Right lobe of liver (tissue), 6 donors: Measurements from ENCODE around the gene TRABD2B. TPM values are rescaled to one million over a fixed set of nuclear protein-coding genes. Genes with fewer than 3 reads are reported as not detected.

ENCODE experiments used
- ATAC-seq, 4 donors: fragments of 200-7000 bp; cut with Tn5 transposase; one replicate each; pipeline ENCODE4 v1.9.1; 2020; ENCODE audit warnings: mild to moderate bottlenecking in 4 of 4, moderate library complexity in 4 of 4
- DNase-seq, 3 donors: peaks; one replicate each; pipeline ENCODE4 v3.0.0-alpha.2; 2020
- H3K27ac ChIP-seq, 3 donors: fragments of 200-600 bp; one replicate each; pipeline ENCODE4 v1.8.0; 2022
- H3K27me3 ChIP-seq, 2 donors: fragments of 200-600 bp; one replicate each; pipeline ENCODE4 v1.8.0; 2022
- H3K36me3 ChIP-seq, 4 donors: fragments of 200-600 bp; sonication (generic) in 1 of 4; one replicate each; pipeline versions ENCODE4 v1.5.1 to v1.8.0; 2017 to 2022; ENCODE audit warnings: control low read depth in 1 of 4
- H3K4me1 ChIP-seq, 4 donors: fragments of 200-600 bp; sonication (generic) in 1 of 4; one replicate each; pipeline versions ENCODE4 v1.5.1 to v1.8.0; 2017 to 2022; ENCODE audit warnings: control low read depth in 1 of 4
- H3K4me3 ChIP-seq, 3 donors: fragments of 200-600 bp; one replicate each; pipeline ENCODE4 v1.8.0; 2022
- H3K9me3 ChIP-seq, 4 donors: fragments of 200-600 bp; sonication (generic) in 1 of 4; one replicate each; pipeline versions ENCODE4 v1.5.1 to v1.8.0; 2017 to 2022; ENCODE audit warnings: control low read depth in 1 of 4
- POLR2A ChIP-seq: fragments of 450-650 bp; IDR thresholded peaks from one replicate; pipeline ENCODE4 v1.6.1; 2017; ENCODE audit warnings: antibody characterized with exemption, mild to moderate bottlenecking
- whole genome bisulfite sequencing: methylation state at CpG from one replicate; pipeline ENCODE4 v1.1.6; 2018; ENCODE audit warnings: low coverage, low lambda C conversion rate; ENCODE audit not compliant: insufficient coverage; ENCODE audit errors: missing lambda C conversion rate; 5-methylcytosine and 5-hydroxymethylcytosine counted together
- intact Hi-C, 2 donors: fragments of 100-400 bp; cut with DNase I; formaldehyde crosslinking; loops; one replicate each; pipeline versions ENCODE4 v1.11.2 to v1.14.1; 2022
- total RNA-seq, 6 experiments: library from RNA; depleted of rRNA in 2 of 6; stranded (reverse); fragments of >200 nt in 2 of 6; fragmentation: NEBNext Ultra II Directional in 3 of 6; extraction: Animal tissue kit (Norgen Biotek cat#: 25700) in 3 of 6; gene quantifications; one replicate each; pipeline versions ENCODE4 v1.1.0 to v1.2.4, GENCODE V29; 2016 to 2023
- TF ChIP-seq, protein P1 (sequence below), 4 donors: fragments of 200-600 bp in 3 of 4; fragments of 450-650 bp in 1 of 4; IDR thresholded peaks; one replicate each; pipeline versions ENCODE4 v1.5.1 to v1.8.0; 2016 to 2022; ENCODE audit warnings: antibody characterized with exemption in 4 of 4, mild to moderate bottlenecking in 2 of 4
- donor health status: DM: no; HTN: yes; CAD: no.
- donor health status: DM: no; HTN: no; CAD: no.
- donor health status: DM: no; HTN: no; CAD: no.
- donor health status: DM: no; HTN: yes; CAD: no.
- donor health status: DM: no; HTN: yes; CAD: no.

TRABD2B gene
- total RNA-seq, 6 experiments from 2014 or later = 0.55 to 9.5 (median 1.8) TPM

DNA sequence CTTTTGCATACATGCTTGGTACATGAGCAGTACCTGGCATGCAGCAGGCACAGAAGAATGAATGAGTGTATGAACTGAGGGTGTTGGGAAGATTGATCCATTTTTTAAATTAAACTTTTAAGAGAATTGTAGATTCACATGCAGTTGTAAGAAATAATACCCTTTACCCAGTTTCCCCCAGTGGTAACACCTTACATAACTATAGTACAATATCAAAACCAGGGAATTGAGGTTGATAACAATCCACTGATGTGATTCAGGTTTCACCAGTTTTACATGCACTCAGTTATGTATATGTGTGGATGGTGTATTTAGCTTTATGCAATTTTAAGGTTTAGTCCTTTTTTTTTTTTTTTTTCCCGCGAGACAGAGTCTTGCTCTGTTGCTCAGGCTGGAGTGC, 20.5 kb downstream of the TRABD2B start:
- Histone ChIP-seq H3K4me3 (no peak overlapping the region), H3K36me3 (no peaks in the 10 kb centered on the region), H3K27me3 (no peaks in the 10 kb centered on the region), H3K27ac (no peak overlapping the region), H3K9me3 (no peaks in the 10 kb centered on the region), H3K4me1 (peaks cover 0 to 30% (median 11%) of the 10 kb centered on the region in 4 donors)
- intact Hi-C loops = no loop called here
- no peak for ATAC-seq
- no peak for TF ChIP-seq POLR2A
- TF ChIP-seq, protein P1, sequence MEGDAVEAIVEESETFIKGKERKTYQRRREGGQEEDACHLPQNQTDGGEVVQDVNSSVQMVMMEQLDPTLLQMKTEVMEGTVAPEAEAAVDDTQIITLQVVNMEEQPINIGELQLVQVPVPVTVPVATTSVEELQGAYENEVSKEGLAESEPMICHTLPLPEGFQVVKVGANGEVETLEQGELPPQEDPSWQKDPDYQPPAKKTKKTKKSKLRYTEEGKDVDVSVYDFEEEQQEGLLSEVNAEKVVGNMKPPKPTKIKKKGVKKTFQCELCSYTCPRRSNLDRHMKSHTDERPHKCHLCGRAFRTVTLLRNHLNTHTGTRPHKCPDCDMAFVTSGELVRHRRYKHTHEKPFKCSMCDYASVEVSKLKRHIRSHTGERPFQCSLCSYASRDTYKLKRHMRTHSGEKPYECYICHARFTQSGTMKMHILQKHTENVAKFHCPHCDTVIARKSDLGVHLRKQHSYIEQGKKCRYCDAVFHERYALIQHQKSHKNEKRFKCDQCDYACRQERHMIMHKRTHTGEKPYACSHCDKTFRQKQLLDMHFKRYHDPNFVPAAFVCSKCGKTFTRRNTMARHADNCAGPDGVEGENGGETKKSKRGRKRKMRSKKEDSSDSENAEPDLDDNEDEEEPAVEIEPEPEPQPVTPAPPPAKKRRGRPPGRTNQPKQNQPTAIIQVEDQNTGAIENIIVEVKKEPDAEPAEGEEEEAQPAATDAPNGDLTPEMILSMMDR (IDR thresholded peaks at IDR 0.05) = no peak
- 100% methylated on average over 2 of the region's 2 CpGs for WGBS
- no peak for DNase-seq

GRCh38 chr1:47976267-47976666, 20.9 kb downstream of the TRABD2B start:
- ATAC-seq (no peak), DNase-seq (no peak)
- H3K36me3 ChIP-seq = no peaks in the 10 kb centered on the region
- no peak overlapping the region for H3K4me3 ChIP-seq
- intact Hi-C loops = no loop called here
- 59% methylated on average over 3 of the region's 3 CpGs for WGBS
- H3K4me1 ChIP-seq = peaks cover 0 to 30% (median 11%) of the 10 kb centered on the region in 4 donors
- H3K27ac ChIP-seq = no peak overlapping the region
- no peaks in the 10 kb centered on the region for H3K27me3 ChIP-seq
- H3K9me3 ChIP-seq = no peaks in the 10 kb centered on the region
- TF ChIP-seq POLR2A = no peak
- TF ChIP-seq, protein P1 (IDR thresholded peaks at IDR 0.05) = no peak

GRCh38 chr1:47975302-47975921, 21.8 kb downstream of the TRABD2B start:
- H3K4me3 ChIP-seq = no peak overlapping the region
- no peaks in the 10 kb centered on the region for H3K27me3 ChIP-seq
- no peak for TF ChIP-seq POLR2A
- TF ChIP-seq, protein P1 (IDR thresholded peaks at IDR 0.05) = no peak
- no peak overlapping the region for H3K27ac ChIP-seq
- DNase-seq (no peak), ATAC-seq (peak in 3 of 4 donors; percentile 11 to 43 (median 43))
- 50% methylated on average over 3 of the region's 3 CpGs for WGBS
- H3K9me3 ChIP-seq = no peaks in the 10 kb centered on the region
- intact Hi-C loops = no loop called here
- no peaks in the 10 kb centered on the region for H3K36me3 ChIP-seq
- H3K4me1 ChIP-seq = peaks cover 0 to 31% (median 15%) of the 10 kb centered on the region in 4 donors

DNA sequence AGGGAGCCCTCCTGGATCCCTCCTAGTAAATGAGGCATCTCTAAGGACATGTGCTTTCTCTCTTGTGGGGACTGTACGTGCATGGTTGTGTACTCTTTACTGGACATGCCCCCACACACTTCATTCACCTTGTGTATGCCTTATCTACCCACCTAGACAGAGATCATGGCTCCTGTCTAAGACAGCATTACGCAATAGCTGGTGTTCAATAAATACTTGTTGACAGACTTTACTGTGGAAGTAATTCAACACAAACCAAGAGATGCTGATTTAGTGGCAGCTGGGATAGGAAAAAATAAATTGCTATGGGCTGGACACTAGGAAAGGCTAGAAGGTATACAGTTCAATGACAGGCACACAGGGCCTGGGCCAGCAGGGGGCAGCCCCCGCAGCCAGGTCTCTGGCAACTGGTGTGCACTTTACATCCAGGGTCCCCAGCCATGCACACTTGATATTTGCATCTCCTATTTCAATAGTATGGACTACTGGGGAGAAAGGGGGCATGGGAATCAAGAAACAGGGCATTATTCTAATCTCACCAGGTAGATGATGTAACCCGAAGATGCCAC, 24.2 kb downstream of the TRABD2B start:
- ATAC-seq = peak in 1 of 4 donors; percentile 11
- TF ChIP-seq POLR2A = no peak
- TF ChIP-seq, protein P1 (IDR thresholded peaks at IDR 0.05) = peak in 3 of 4 donors; percentile 17 to 49 (median 44)
- DNase-seq = no peak
- H3K4me3 ChIP-seq = no peak overlapping the region
- no peaks in the 10 kb centered on the region for H3K36me3 ChIP-seq
- intact Hi-C loops = no loop called here
- H3K27me3 ChIP-seq = no peaks in the 10 kb centered on the region
- peaks cover 0 to 52% (median 26%) of the 10 kb centered on the region in 4 donors for H3K4me1 ChIP-seq
- peak overlapping the region in 2 of 3 donors; percentile 38 to 68 for H3K27ac ChIP-seq
- H3K9me3 ChIP-seq = no peaks in the 10 kb centered on the region
- WGBS = 56% methylated on average over 4 of the region's 4 CpGs
